Heart left ventricle (tissue), 16 donors: Measurements from ENCODE around the gene PLCB1. TPM values are rescaled to one million over a fixed set of nuclear protein-coding genes. Genes with fewer than 3 reads are reported as not detected.

Experiments
- ATAC-seq, 4 donors: fragments of 200-7000 bp; cut with Tn5 transposase; one replicate each; pipeline ENCODE4 v1.9.1; 2020 to 2022; ENCODE audit warnings: moderate library complexity in 4 of 4, mild to moderate bottlenecking in 3 of 4, moderate number of reproducible peaks in 1 of 4
- DNase-seq, 5 donors: peaks; one replicate each; pipeline ENCODE4 v3.0.0-alpha.2; 2020
- H3K27ac ChIP-seq, 12 donors: fragments of 200-600 bp; sonication (generic) in 4 of 12; one replicate each; pipeline versions ENCODE4 v1.5.0 to v1.8.0; 2016 to 2022; ENCODE audit warnings: mild to moderate bottlenecking in 2 of 12
- H3K27me3 ChIP-seq, 9 donors: fragments of 200-600 bp; sonication (generic) in 2 of 9; one replicate each; pipeline versions ENCODE4 v1.5.1 to v1.8.0; 2016 to 2022; ENCODE audit warnings: mild to moderate bottlenecking in 3 of 9
- H3K36me3 ChIP-seq, 9 donors: fragments of 200-600 bp; sonication (generic) in 2 of 9; one replicate each; pipeline versions ENCODE4 v1.5.0 to v1.8.0; 2018 to 2022; ENCODE audit warnings: mild to moderate bottlenecking in 2 of 9
- H3K4me1 ChIP-seq, 12 donors: fragments of 200-600 bp; sonication (generic) in 4 of 12; one replicate each; pipeline versions ENCODE4 v1.5.0 to v1.8.0; 2016 to 2022; ENCODE audit warnings: mild to moderate bottlenecking in 3 of 12
- H3K4me3 ChIP-seq, 12 donors: fragments of 200-600 bp; sonication (generic) in 4 of 12; one replicate each; pipeline versions ENCODE4 v1.5.0 to v1.8.0; 2017 to 2022; ENCODE audit warnings: mild to moderate bottlenecking in 9 of 12, moderate library complexity in 4 of 12
- H3K9me3 ChIP-seq, 12 donors: fragments of 200-600 bp; sonication (generic) in 4 of 12; one replicate each; pipeline versions ENCODE4 v1.5.0 to v1.8.0; 2016 to 2022; ENCODE audit warnings: mild to moderate bottlenecking in 1 of 12
- CTCF ChIP-seq, 12 donors: fragments of 200-600 bp; sonication (generic) in 4 of 12; IDR thresholded peaks; one replicate each; pipeline versions ENCODE4 v1.5.0 to v1.8.0; 2018 to 2022; ENCODE audit warnings: antibody characterized with exemption in 12 of 12, mild to moderate bottlenecking in 5 of 12
- POLR2A ChIP-seq, 2 donors: fragments of 450-650 bp; IDR thresholded peaks; one replicate each; pipeline ENCODE4 v1.6.1; 2017; ENCODE audit warnings: antibody characterized with exemption in 2 of 2, mild to moderate bottlenecking in 2 of 2, moderate library complexity in 2 of 2
- WGBS, 4 donors: extraction: QIAGEN DNeasy Blood & Tissue Kit in 2 of 4; methylation state at CpG; one replicate each; pipeline versions ENCODE4 v1.1.5 to v1.1.7; 2013 to 2018; 5-methylcytosine and 5-hydroxymethylcytosine counted together
- intact Hi-C, 10 donors: fragments of 100-400 bp; cut with DNase I; formaldehyde crosslinking; loops; one replicate each; pipeline versions ENCODE4 v1.11.1 to v1.14.2; 2022
- polyA plus RNA-seq, 2 donors: library from polyadenylated mRNA; stranded (reverse); fragments of 200-250 nt; gene quantifications; one replicate each; pipeline ENCODE4 v1.2.3, GENCODE V29; 2013
- total RNA-seq, 9 donors: library from RNA; depleted of rRNA in 2 of 9; stranded (reverse); fragments of >200 nt in 2 of 9; fragmentation: NEBNext Ultra II Directional in 3 of 9; extraction: Animal tissue kit (Norgen Biotek cat#: 25700) in 3 of 9; gene quantifications; one replicate each; pipeline versions ENCODE4 v1.1.0 to v1.2.4, GENCODE V29; 2016 to 2023
- donor health status: ischemic (EF 13 %, LVEDD 7.1; RV severe dilation, severe dysfunction).
- donor health status: healthy with polysubstance abuse.
- donor health status: DM: no; HTN: yes; CAD: no.
- donor health status: DM: no; HTN: no; CAD: no.
- donor health status: ischemic (EF 25% LVEDD 6.9; RV normal size, moderate dysfunction).
- donor health status: ischemic (EF 25% LVEDD 5.7; RV mildly dilated, moderate dysfunction).
- donor health status: healthy.
- donor health status: DM: yes; HTN: yes; CAD: no.
- donor health status: ischemic (EF 35%, LVEDD 5.7; RV mildly dilated, moderate dysfunction).
- donor health status: nonischemic (EF 11% LVEDD 7.7; RV severe dilation, severe dysfunction).
- donor health status: DM: yes; HTN: yes; CAD: no.
- donor health status: PGD.
- donor health status: ischemic (EF 29% LVEDD 5.4; RV normal size, mild dysfunction).
- donor health status: nonischemic (EF 23%, LVEDD 6.1; RV moderate dilation, normal function).

The PLCB1 gene
- total and polyA plus RNA-seq, 11 donors, result 2.5 to 12.1 (median 7.4) TPM

DNA sequence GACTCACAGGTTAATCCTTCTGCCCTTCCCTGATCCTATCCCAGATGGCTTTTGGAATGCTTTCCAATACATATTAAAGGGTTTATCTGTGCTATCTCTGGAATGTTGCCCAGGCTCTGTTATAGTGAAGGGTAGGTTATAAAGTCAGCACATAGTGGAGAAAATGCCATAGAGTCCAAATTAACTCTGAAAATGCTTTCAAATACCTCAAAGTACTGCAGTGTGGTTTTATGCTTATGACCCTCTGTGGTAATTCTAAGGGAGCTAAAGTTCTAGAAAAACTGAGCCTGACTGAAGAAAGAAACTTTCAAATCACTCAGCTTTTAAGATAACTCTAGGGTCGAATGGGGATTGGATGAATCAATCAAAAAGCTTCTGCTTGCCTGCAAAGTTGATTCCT is 159.8 kb downstream of the PLCB1 start:
- no peaks in the 10 kb centered on the region for H3K9me3 ChIP-seq
- H3K27ac ChIP-seq, result no peak overlapping the region
- H3K4me3 ChIP-seq, result no peak overlapping the region
- intact Hi-C loops, result no loop called here
- TF ChIP-seq CTCF (IDR thresholded peaks at IDR 0.05) (no peak), POLR2A (IDR thresholded peaks at IDR 0.05) (no peak)
- H3K4me1 ChIP-seq, result peaks cover 0 to 4% (median 0%) of the 10 kb centered on the region in 12 donors
- DNase-seq, result no peak
- ATAC-seq, result no peak
- no peaks in the 10 kb centered on the region for H3K27me3 ChIP-seq
- WGBS, 4 donors, result 71 to 81% (median 78%) methylated on average over 1 of the region's 1 CpG
- H3K36me3 ChIP-seq, result no peaks in the 10 kb centered on the region

GRCh38 chr20:8292793-8293192 is 160.7 kb downstream of the PLCB1 start:
- TF ChIP-seq CTCF (IDR thresholded peaks at IDR 0.05) (no peak), POLR2A (IDR thresholded peaks at IDR 0.05) (no peak)
- DNase-seq (no peak), ATAC-seq (no peak)
- WGBS, 4 donors, result 71 to 73% (median 72%) methylated on average over 1 of the region's 1 CpG
- no peak overlapping the region for H3K4me3 ChIP-seq
- H3K27ac ChIP-seq, result no peak overlapping the region
- intact Hi-C loops, result no loop called here
- no peaks in the 10 kb centered on the region for H3K27me3 ChIP-seq
- H3K36me3 ChIP-seq, result no peaks in the 10 kb centered on the region
- no peaks in the 10 kb centered on the region for H3K9me3 ChIP-seq
- peaks cover 0 to 4% (median 0%) of the 10 kb centered on the region in 12 donors for H3K4me1 ChIP-seq

DNA sequence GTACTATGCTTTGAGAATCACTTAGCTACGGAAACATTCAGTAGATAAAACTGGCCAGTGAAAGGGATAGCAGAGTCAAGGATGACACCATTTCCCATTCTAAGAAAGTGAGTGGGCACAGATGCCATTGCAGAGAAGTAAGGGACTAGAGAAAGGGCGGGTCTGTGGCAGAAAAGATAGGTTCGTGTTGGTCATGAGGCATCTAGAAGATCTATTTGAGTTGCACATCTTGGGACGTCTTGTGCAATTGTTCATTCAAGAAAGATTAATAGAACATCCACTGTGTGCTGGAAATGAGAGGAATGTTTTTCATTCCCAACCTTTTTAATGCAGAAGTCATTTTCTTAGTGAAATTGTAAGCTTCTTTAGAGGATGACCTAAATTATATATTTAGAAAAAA is 161.7 kb downstream of the PLCB1 start:
- DNase-seq, result no peak
- H3K4me3 ChIP-seq, result no peak overlapping the region
- no peak for ATAC-seq
- no peaks in the 10 kb centered on the region for H3K27me3 ChIP-seq
- no peak for TF ChIP-seq POLR2A (IDR thresholded peaks at IDR 0.05)
- no peak for TF ChIP-seq CTCF (IDR thresholded peaks at IDR 0.05)
- H3K36me3 ChIP-seq, result no peaks in the 10 kb centered on the region
- H3K4me1 ChIP-seq, result peaks cover 0 to 4% (median 0%) of the 10 kb centered on the region in 12 donors
- intact Hi-C loops, result no loop called here
- H3K27ac ChIP-seq, result no peak overlapping the region
- no peaks in the 10 kb centered on the region for H3K9me3 ChIP-seq
- WGBS, 4 donors, result 80 to 88% (median 84%) methylated on average over 4 of the region's 4 CpGs

- H3K4me1 ChIP-seq, result no peaks in the 10 kb centered on the region
- no peak for TF ChIP-seq CTCF (IDR thresholded peaks at IDR 0.05)
- TF ChIP-seq POLR2A (IDR thresholded peaks at IDR 0.05), result no peak
- H3K4me3 ChIP-seq, result no peak overlapping the region
- DNase-seq (no peak), ATAC-seq (no peak)
- WGBS, 4 donors, result 69 to 95% (median 83%) methylated on average over 2 of the region's 2 CpGs
- intact Hi-C loops, result no loop called here
- H3K27me3 ChIP-seq, result no peaks in the 10 kb centered on the region
- no peaks in the 10 kb centered on the region for H3K36me3 ChIP-seq
- no peak overlapping the region for H3K27ac ChIP-seq
- H3K9me3 ChIP-seq, result no peaks in the 10 kb centered on the region
Measured at GRCh38 chr20:8296536-8296935, 164.5 kb downstream of the PLCB1 start.
